A549 (cell line): ENCODE results near the gene FMNL2. TPM values are rescaled to one million over a fixed set of nuclear protein-coding genes. Genes with fewer than 3 reads are reported as not detected.

Source experiments
- ATAC-seq, 2 experiments: fragments of 200-7000 bp in 1 of 2; fragments of >200 bp in 1 of 2; cut with Nextera tagmentation in 1 of 2; cut with Tn5 transposase in 1 of 2; 3 replicates each; pipeline versions ENCODE4 v1.8.0 to v1.9.1; 2018 to 2020; ENCODE audit warnings: mild to moderate bottlenecking in 1 of 2, moderate library complexity in 1 of 2
- CTCF ChIA-PET: fragments of 300-600 bp; sonication (Branson Sonifier 250); formaldehyde crosslinking; extraction: SDS; loops from one replicate; lab custom pipeline; 2021; ENCODE audit warnings: antibody characterized with exemption, inconsistent platforms; lab: Yijun Ruan, JAX
- POLR2A ChIA-PET: fragments of 350-600 bp; formaldehyde crosslinking; extraction: SDS; loops from one replicate; lab custom pipeline; 2021; ENCODE audit warnings: antibody characterized with exemption, inconsistent platforms; lab: Yijun Ruan, JAX
- DNase-seq, 2 experiments: peaks; one replicate each; pipeline versions ENCODE4 v3.0.0 to v3.0.0-alpha.2; 2011 to 2016; ENCODE audit warnings: low read depth in 1 of 2, low spot score in 1 of 2
- FAIRE-seq: peaks from 2 replicates; lab custom pipeline; 2011; peaks lifted over from hg19 to GRCh38; lab: Jason Lieb, UNC
- H3K27ac ChIP-seq, 2 experiments: fragments of >200 bp; sonication (Bioruptor Twin); formaldehyde crosslinking; 3 replicates each; pipeline ENCODE4 v1.5.1; 2016 to 2017
- H3K4me1 ChIP-seq: fragments of >200 bp; sonication (Bioruptor Twin); formaldehyde crosslinking; 3 replicates; pipeline ENCODE4 v1.6.1; 2016
- H3K4me2 ChIP-seq: fragments of >200 bp; sonication (Bioruptor Twin); formaldehyde crosslinking; 3 replicates; pipeline ENCODE4 v1.6.1; 2016
- H3K4me3 ChIP-seq: fragments of >200 bp; sonication (Bioruptor Twin); formaldehyde crosslinking; 3 replicates; pipeline ENCODE4 v1.5.1; 2016
- H3K9me3 ChIP-seq: fragments of >200 bp; sonication (Bioruptor Twin); formaldehyde crosslinking; 3 replicates; pipeline ENCODE4 v1.6.1; 2016
- BCL3 ChIP-seq: fragments of >200 bp; sonication (Bioruptor Twin); formaldehyde crosslinking; IDR thresholded peaks from 3 replicates; pipeline ENCODE4 v1.6.1; 2016
- CHD4 ChIP-seq: fragments of 200-600 bp; sonication (generic); IDR thresholded peaks from 2 replicates; pipeline ENCODE4 v1.6.1; 2016; ENCODE audit warnings: antibody characterized with exemption, mild to moderate bottlenecking, borderline replicate concordance
- CTCF ChIP-seq: fragments of >200 bp; sonication (Bioruptor Twin); formaldehyde crosslinking; IDR thresholded peaks from 3 replicates; pipeline ENCODE4 v1.5.1; 2016
- EHMT2 ChIP-seq: fragments of 200-600 bp; sonication (generic); IDR thresholded peaks from 2 replicates; pipeline ENCODE4 v1.6.1; 2016; ENCODE audit warnings: antibody characterized with exemption, low read depth, mild to moderate bottlenecking, moderate library complexity
- ESRRA ChIP-seq: fragments of 150-350 bp; IDR thresholded peaks from 2 replicates; pipeline ENCODE4 v1.6.1; 2014; ENCODE audit warnings: mild to moderate bottlenecking, low read length, borderline replicate concordance
- FOSB ChIP-seq: fragments of 250-450 bp; sonication (Bioruptor Pico); IDR thresholded peaks from 2 replicates; pipeline ENCODE4 v1.5.0; 2020; ENCODE audit warnings: mild to moderate bottlenecking, moderate library complexity
- HES2 ChIP-seq: fragments of >200 bp; sonication (Bioruptor Twin); formaldehyde crosslinking; IDR thresholded peaks from 2 replicates; pipeline ENCODE4 v1.6.1; 2016
- HOXA7 ChIP-seq: fragments of 250-450 bp; sonication (Bioruptor Pico); IDR thresholded peaks from 2 replicates; pipeline ENCODE4 v1.5.0; 2020; ENCODE audit warnings: mild to moderate bottlenecking, moderate library complexity
- HOXB13 ChIP-seq: fragments of 250-450 bp; sonication (Bioruptor Pico); IDR thresholded peaks from 2 replicates; pipeline ENCODE4 v1.5.0; 2020; ENCODE audit warnings: low read depth, mild to moderate bottlenecking, moderate library complexity
- JUNB ChIP-seq: fragments of >200 bp; sonication (Bioruptor Twin); formaldehyde crosslinking; IDR thresholded peaks from 2 replicates; pipeline ENCODE4 v1.6.1; 2016
- KDM1A ChIP-seq: fragments of 200-600 bp; sonication (generic); IDR thresholded peaks from 2 replicates; pipeline ENCODE4 v1.6.1; 2016; ENCODE audit warnings: low read depth, mild to moderate bottlenecking
- MAFK ChIP-seq: fragments of 450-650 bp; IDR thresholded peaks from 2 replicates; pipeline ENCODE4 v1.6.1; 2014; ENCODE audit not compliant: partially characterized antibody
- REST ChIP-seq: fragments of 200-600 bp; sonication (generic); IDR thresholded peaks from 2 replicates; pipeline ENCODE4 v1.6.1; 2016; ENCODE audit warnings: antibody characterized with exemption, mild to moderate bottlenecking, moderate library complexity
- RFX5 ChIP-seq: fragments of 450-650 bp; IDR thresholded peaks from 2 replicates; pipeline ENCODE4 v1.7.1; 2014; ENCODE audit warnings: antibody characterized with exemption, mild to moderate bottlenecking, moderate library complexity
- RNF2 ChIP-seq: fragments of 200-600 bp; sonication (generic); IDR thresholded peaks from 2 replicates; pipeline ENCODE4 v1.6.1; 2016; ENCODE audit warnings: low read depth, mild to moderate bottlenecking, antibody characterized with exemption, moderate library complexity, borderline replicate concordance
- SMC3 ChIP-seq: fragments of >200 bp; sonication (Bioruptor Twin); formaldehyde crosslinking; IDR thresholded peaks from 3 replicates; pipeline ENCODE4 v1.6.1; 2018; ENCODE audit warnings: inconsistent platforms
- SREBF2 ChIP-seq: fragments of 450-650 bp; IDR thresholded peaks from 2 replicates; pipeline ENCODE4 v1.6.1; 2014; ENCODE audit warnings: mild to moderate bottlenecking, moderate library complexity
- ZSCAN20 ChIP-seq: fragments of 250-450 bp; sonication (Bioruptor Pico); IDR thresholded peaks from 2 replicates; pipeline ENCODE4 v1.8.0; 2022; ENCODE audit warnings: mild to moderate bottlenecking, moderate library complexity
- WGBS: methylation state at CpG from one replicate; pipeline ENCODE4 v1.1.6; 2017; ENCODE audit errors: missing lambda C conversion rate; 5-methylcytosine and 5-hydroxymethylcytosine counted together
- polyA plus RNA-seq, 4 experiments: library from polyadenylated mRNA; depleted of rRNA in 3 of 4; stranded (reverse); fragments of >200 nt; fragmentation: RNase III in 1 of 4; extraction: RNeasy Plus Mini Kit Qiagen cat#74134 plus additional on column Dnase treatment in 1 of 4; gene quantifications; 2 replicates in 3 of 4; 3 replicates in 1 of 4; pipeline ENCODE4 v1.2.3, GENCODE V29; 2011 to 2017

Gene FMNL2
- polyA plus RNA-seq, 2 of the 4 experiments (the other 2 are of a cell fraction), result 27.9 to 36.5 TPM

- CTCF ChIA-PET, result interaction anchor here (0.9 to 2.9 kb wide), 5 partner anchors 10 to 302 kb away, joined by 3 to 13 read pairs (median 3); no protein-coding TSS in a partner anchor
- ATAC-seq (no peak), FAIRE-seq (no peak)
- WGBS, result 48% methylated on average over 2 of the region's 2 CpGs
- POLR2A ChIA-PET, result no interaction called here
- H3K9me3 ChIP-seq, result no peaks in the 10 kb centered on the region
- TF ChIP-seq CHD4 (no peak), HES2 (no peak), CTCF (no peak)
- TF ChIP-seq, all 56 proteins: peak for 0
- no peak for DNase-seq
- Histone ChIP-seq H3K4me2 (peak overlapping the region; percentile 80), H3K4me1 (peaks cover 45% of the 10 kb centered on the region), H3K4me3 (peak overlapping the region; percentile 98), H3K27ac (peak overlapping the region; percentile 91 to 94; a peak in 5 of 6 replicates)
Observed at GRCh38 chr2:152337511-152337903, 2.5 kb downstream of the FMNL2 start.

- peaks cover 45% of the 10 kb centered on the region for H3K4me1 ChIP-seq
- DNase-seq (no peak), ATAC-seq (no peak), FAIRE-seq (no peak)
- H3K4me2 ChIP-seq, result peak overlapping the region; percentile 80; the same call in 2 of the 3 replicates
- 82% methylated on average over 2 of the region's 2 CpGs for WGBS
- POLR2A ChIA-PET, result interaction anchor here (0.6 kb wide), 1 partner anchor 10 kb away, joined by 3 read pairs; no protein-coding TSS in a partner anchor
- CTCF ChIA-PET, result interaction anchor here (1.0 to 1.4 kb wide), 2 partner anchors 185 to 296 kb away, joined by 3 to 4 read pairs; no protein-coding TSS in a partner anchor
- no peak overlapping the region for H3K27ac ChIP-seq
- TF ChIP-seq ZSCAN20 (CRISPR knock-in tag), result no peak
- TF ChIP-seq HES2, result no peak
- TF ChIP-seq FOSB (CRISPR knock-in tag), result no peak
- no peak for TF ChIP-seq RNF2
- TF ChIP-seq SMC3, result no peak
- no peak for TF ChIP-seq JUNB
- no peak for TF ChIP-seq MAFK
- no peak for TF ChIP-seq EHMT2
- no peak for TF ChIP-seq CTCF
- no peak for TF ChIP-seq SREBF2
- TF ChIP-seq HOXB13 (CRISPR knock-in tag), result no peak
- TF ChIP-seq CHD4, result no peak
- TF ChIP-seq KDM1A, result no peak
- no peak for TF ChIP-seq ESRRA
- TF ChIP-seq HOXA7 (CRISPR knock-in tag), result no peak
- no peak for TF ChIP-seq RFX5
- no peak for TF ChIP-seq BCL3
- no peak for TF ChIP-seq REST
- H3K9me3 ChIP-seq, result no peaks in the 10 kb centered on the region
- H3K4me3 ChIP-seq, result no peak overlapping the region
Observed at GRCh38 chr2:152339556-152340286, 4.7 kb downstream of the FMNL2 start.
